ENCODE measurements around the gene RPL34.
"Not testable (repeated sequence)": the region's sequence is repeated elsewhere in the genome, so short reads cannot be mapped to it uniquely, and the experiment has no call there.

- TF ChIP-seq CTCF, POLR2AphosphoS5, POLR2A (IDR thresholded peaks at IDR 0.05): not testable (repeated sequence)
Observed at GRCh38 chr4:108594296-108594695, 26.1 kb upstream of the RPL34 start.
